Measurements from ENCODE around the gene CEP112. TPM values are rescaled to one million over a fixed set of nuclear protein-coding genes. Genes with fewer than 3 reads are reported as not detected.

The CEP112 gene
- total and polyA plus RNA-seq, 2 donors (not counting 3 experiments of a cell fraction or from before 2014, with no cell fraction given), result 1.5 to 25.3 TPM

- Histone ChIP-seq H3K9me1 (replicated peaks; ENCODE audit: control insufficient read depth, extremely low read depth, insufficient read depth, low read length) (no peaks in the 10 kb centered on the region), H4K20me1 (replicated peaks; ENCODE audit: control insufficient read depth, extremely low read depth, insufficient read depth, low read length) (no peaks in the 10 kb centered on the region), H3K9ac (replicated peaks; ENCODE audit: extremely low read depth, insufficient read depth, low read length) (no peak overlapping the region), H3K4me1 (ENCODE audit: control insufficient read depth, extremely low read depth, insufficient read depth, low read length) (no peaks in the 10 kb centered on the region), H3K4me2 (ENCODE audit: insufficient read depth, low read length) (no peak overlapping the region), H3K9me3 (replicated peaks; ENCODE audit: control insufficient read depth, insufficient read depth, low read length) (no peaks in the 10 kb centered on the region), H3K4me3 (replicated peaks in 1 of 3; ENCODE audit: insufficient read depth in 1 of 3, low read depth in 1 of 3, low read length in 3 of 3) (no peak overlapping the region), H3K36me3 (ENCODE audit: control insufficient read depth in 2 of 2, extremely low read depth in 1 of 2, insufficient read depth in 2 of 2, low read length in 2 of 2) (no peaks in the 10 kb centered on the region), H2AFZ (ENCODE audit: low read depth, low read length) (no peak overlapping the region), H3K79me2 (ENCODE audit: control insufficient read depth, insufficient read depth, low read length) (no peaks in the 10 kb centered on the region), H3K27me3 (ENCODE audit: control insufficient read depth in 2 of 2, insufficient read depth in 2 of 2, low read length in 2 of 2) (no peaks in the 10 kb centered on the region), H3K27ac (ENCODE audit: insufficient read depth, low read depth, low read length) (no peak overlapping the region)
- DNase-seq (ENCODE audit: low read depth, low spot score) (no peak), FAIRE-seq (no peak)
- intact Hi-C loops (cut with micrococcal nuclease) (no loop called here), dilution Hi-C loops (cut with MboI; ENCODE audit: extremely low pct_ligation_motif_present, low sequenced_read_pairs) (no loop called here)
- no TSS peak for BruUV-seq (replicated peaks)
- ChIA-PET CTCF (interaction anchor here (1.1 to 1.5 kb wide), 4 partner anchors 13 to 91 kb away, joined by 3 to 6 read pairs (median 4); no protein-coding TSS in a partner anchor), POLR2A (no interaction called here)
- TF ChIP-seq EZH2 (IDR thresholded peaks at IDR 0.05; ENCODE audit: borderline replicate concordance, low read depth, low read length, severe bottlenecking) (no peak), POLR2A (IDR thresholded peaks at IDR 0.05; ENCODE audit: low read depth, low read length) (no peak), POLR2AphosphoS5 (IDR thresholded peaks at IDR 0.05; ENCODE audit: insufficient read depth, low read depth, low read length) (no peak), JUN (IDR thresholded peaks at IDR 0.05; ENCODE audit: borderline replicate concordance, insufficient read depth, insufficient read length, low read depth) (no peak), MAX (IDR thresholded peaks at IDR 0.05; ENCODE audit: insufficient read depth, insufficient read length) (no peak), GATA2 (IDR thresholded peaks at IDR 0.05; ENCODE audit: insufficient read depth, insufficient read length, low read depth, low read length) (no peak), CTCF (IDR thresholded peaks at IDR 0.05; ENCODE audit: extremely low read depth in 1 of 2, insufficient read depth in 1 of 2, low read depth in 1 of 2, low read length in 2 of 2) (no peak), FOS (IDR thresholded peaks at IDR 0.05; ENCODE audit: borderline replicate concordance, insufficient read depth, low read length) (no peak), MYC (IDR thresholded peaks at IDR 0.05; ENCODE audit: low read depth, low read length) (no peak)
These were observed 306.2 kb downstream of the CEP112 start for GRCh38 chr17:65885541-65886312.

All from endothelial cell of umbilical vein (primary cell).